ENCODE results near the gene CHD3. TPM values are rescaled to one million over a fixed set of nuclear protein-coding genes. Genes with fewer than 3 reads are reported as not detected.

The CHD3 gene
- total and polyA plus RNA-seq, 2 donors (not counting 1 experiment from before 2014, with no cell fraction given), result 68.1 to 69.1 TPM

DNA sequence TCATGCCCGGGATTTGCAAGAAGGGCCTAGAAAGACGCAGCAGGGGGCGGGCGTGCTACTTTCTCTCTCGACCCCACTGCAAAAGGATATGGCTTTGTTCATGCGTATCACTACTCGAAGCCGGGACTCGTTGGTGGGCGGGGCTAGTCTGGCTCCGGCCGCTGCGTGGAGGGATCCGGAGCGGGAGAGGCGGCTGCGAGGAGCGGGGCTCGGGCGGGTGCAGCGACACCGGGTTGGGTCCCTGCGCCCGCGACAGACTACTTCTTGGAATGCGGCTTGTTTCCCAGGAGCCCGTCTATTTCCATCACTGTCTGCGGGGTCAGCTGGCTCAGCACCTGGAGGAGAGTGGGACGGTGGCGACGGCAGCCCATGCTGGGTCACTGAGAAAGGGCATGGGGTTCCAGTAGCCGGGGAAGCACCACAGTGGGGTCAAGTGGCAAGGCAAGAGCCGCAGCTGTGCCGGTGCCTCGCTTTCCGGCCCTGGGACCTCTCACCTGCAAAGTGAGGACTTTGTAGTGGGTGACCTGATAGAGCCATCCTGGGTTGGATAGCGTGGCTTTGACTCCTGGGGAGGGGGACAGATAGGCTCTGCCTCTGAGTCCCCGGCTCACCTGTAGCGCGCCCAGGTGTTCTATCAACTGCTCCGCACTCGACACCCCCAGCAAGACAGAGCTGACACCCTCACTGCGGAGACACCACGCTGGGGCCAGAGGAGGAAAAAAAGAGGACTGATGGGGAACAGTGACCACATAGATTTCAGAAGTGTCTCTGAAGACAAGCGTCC lies 34.4 kb downstream of the CHD3 start:
- Histone ChIP-seq H3K9me3 (ENCODE audit: control extremely low read depth in 1 of 3, control insufficient read depth in 2 of 3, insufficient read depth in 1 of 3, low read length in 2 of 3) (no peaks in the 10 kb centered on the region), H3K27me3 (replicated peaks in 1 of 4; ENCODE audit: control extremely low read depth in 1 of 4, control insufficient read depth in 3 of 4, insufficient read depth in 4 of 4, low read length in 3 of 4) (no peaks in the 10 kb centered on the region), H3K4me2 (replicated peaks; ENCODE audit: low read depth, low read length, poor library complexity, severe bottlenecking) (peak overlapping the region; percentile 94), H3K36me3 (replicated peaks in 1 of 2; ENCODE audit: control extremely low read depth in 1 of 2, control insufficient read depth in 1 of 2, extremely low read depth in 1 of 2, insufficient read depth in 2 of 2, low read length in 1 of 2) (no peaks in the 10 kb centered on the region), H3K4me3 (ENCODE audit: control extremely low read depth in 1 of 5, extremely low read depth in 1 of 5, insufficient read depth in 1 of 5, low read depth in 2 of 5, low read length in 4 of 5) (peak overlapping the region; percentile 32 to 64 (median 53)), H3K9ac (ENCODE audit: low read length) (peak overlapping the region; percentile 71), H4K20me1 (ENCODE audit: control insufficient read depth, insufficient read depth, low read length, poor library complexity, severe bottlenecking) (no peaks in the 10 kb centered on the region), H3K27ac (ENCODE audit: low read length in 2 of 2) (peak overlapping the region; percentile 25 to 42), H3K79me2 (ENCODE audit: control insufficient read depth, insufficient read depth, low read length) (no peaks in the 10 kb centered on the region), H2AFZ (ENCODE audit: insufficient read depth, low read depth, low read length, poor library complexity, severe bottlenecking) (peak overlapping the region; percentile 94), H3K4me1 (ENCODE audit: control insufficient read depth in 2 of 2, insufficient read depth in 2 of 2, low read length in 2 of 2) (peaks cover 4 to 16% of the 10 kb centered on the region in 2 donors)
- POLR2A ChIA-PET, result interaction anchor here (1.0 kb wide), 1 partner anchor 9 kb away, joined by 3 read pairs; the partner anchor contains the start of genes CNTROB and TRAPPC1
- Mint-ChIP-seq H3K4me3 (peak overlapping the region; percentile 83), H3K4me1 (peaks cover 13% of the 10 kb centered on the region), H3K27ac (peak overlapping the region; percentile 85), H3K27me3 (no peaks in the 10 kb centered on the region), H3K9me3 (ENCODE audit: insufficient read depth) (no peaks in the 10 kb centered on the region)
- CTCF ChIA-PET, result interaction anchor here (0.8 to 3.2 kb wide), 4 partner anchors 9 to 134 kb away, joined by 3 to 31 read pairs (median 6); partner anchors contain the start of genes CNTROB and TRAPPC1
- 24% methylated on average over 44 of the region's 45 CpGs for WGBS (ENCODE audit: insufficient coverage)
- DNase-seq (peak; percentile 84), ATAC-seq (ENCODE audit: low read depth) (peak; percentile 98)
- intact Hi-C loops (cut with micrococcal nuclease), result loop anchor here (1.0 kb wide), 1 partner anchor 9 kb away; the partner anchor contains the start of gene CNTROB
- no peak for TF ChIP-seq EZH2 (IDR thresholded peaks at IDR 0.05; ENCODE audit: borderline replicate concordance, insufficient read depth, low read depth, low read length, poor library complexity, severe bottlenecking)
- TF ChIP-seq, protein P1, sequence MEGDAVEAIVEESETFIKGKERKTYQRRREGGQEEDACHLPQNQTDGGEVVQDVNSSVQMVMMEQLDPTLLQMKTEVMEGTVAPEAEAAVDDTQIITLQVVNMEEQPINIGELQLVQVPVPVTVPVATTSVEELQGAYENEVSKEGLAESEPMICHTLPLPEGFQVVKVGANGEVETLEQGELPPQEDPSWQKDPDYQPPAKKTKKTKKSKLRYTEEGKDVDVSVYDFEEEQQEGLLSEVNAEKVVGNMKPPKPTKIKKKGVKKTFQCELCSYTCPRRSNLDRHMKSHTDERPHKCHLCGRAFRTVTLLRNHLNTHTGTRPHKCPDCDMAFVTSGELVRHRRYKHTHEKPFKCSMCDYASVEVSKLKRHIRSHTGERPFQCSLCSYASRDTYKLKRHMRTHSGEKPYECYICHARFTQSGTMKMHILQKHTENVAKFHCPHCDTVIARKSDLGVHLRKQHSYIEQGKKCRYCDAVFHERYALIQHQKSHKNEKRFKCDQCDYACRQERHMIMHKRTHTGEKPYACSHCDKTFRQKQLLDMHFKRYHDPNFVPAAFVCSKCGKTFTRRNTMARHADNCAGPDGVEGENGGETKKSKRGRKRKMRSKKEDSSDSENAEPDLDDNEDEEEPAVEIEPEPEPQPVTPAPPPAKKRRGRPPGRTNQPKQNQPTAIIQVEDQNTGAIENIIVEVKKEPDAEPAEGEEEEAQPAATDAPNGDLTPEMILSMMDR (IDR thresholded peaks at IDR 0.05), result no peak

GRCh38 chr17:7927596-7927995 lies 39.0 kb downstream of the CHD3 start:
- intact Hi-C loops (cut with micrococcal nuclease), result no loop called here
- H3K36me3 ChIP-seq (replicated peaks in 1 of 2; ENCODE audit: control extremely low read depth in 1 of 2, control insufficient read depth in 1 of 2, extremely low read depth in 1 of 2, insufficient read depth in 2 of 2, low read length in 1 of 2), result peaks cover 0 to 7% of the 10 kb centered on the region in 2 experiments
- no peak overlapping the region for H3K4me2 ChIP-seq (replicated peaks; ENCODE audit: low read depth, low read length, poor library complexity, severe bottlenecking)
- Mint-ChIP-seq H3K27me3 (no peaks in the 10 kb centered on the region), H3K9me3 (ENCODE audit: insufficient read depth) (no peaks in the 10 kb centered on the region), H3K27ac (no peak overlapping the region), H3K4me3 (no peak overlapping the region), H3K4me1 (peaks cover 37% of the 10 kb centered on the region)
- H3K4me3 ChIP-seq (ENCODE audit: control extremely low read depth in 1 of 5, extremely low read depth in 1 of 5, insufficient read depth in 1 of 5, low read depth in 2 of 5, low read length in 4 of 5), result no peak overlapping the region
- CTCF ChIA-PET, result interaction anchor here (0.5 to 1.2 kb wide), 2 partner anchors 114 to 442 kb away, joined by 4 to 6 read pairs; no protein-coding TSS in a partner anchor
- WGBS (ENCODE audit: insufficient coverage), result 85% methylated on average over 3 of the region's 3 CpGs
- H4K20me1 ChIP-seq (ENCODE audit: control insufficient read depth, insufficient read depth, low read length, poor library complexity, severe bottlenecking), result peaks cover 4% of the 10 kb centered on the region
- POLR2A ChIA-PET, result no interaction called here
- ATAC-seq (ENCODE audit: low read depth) (no peak), DNase-seq (no peak)
- TF ChIP-seq, protein P1 (IDR thresholded peaks at IDR 0.05), result no peak
- no peak for TF ChIP-seq EZH2 (IDR thresholded peaks at IDR 0.05; ENCODE audit: borderline replicate concordance, insufficient read depth, low read depth, low read length, poor library complexity, severe bottlenecking)
- H3K79me2 ChIP-seq (ENCODE audit: control insufficient read depth, insufficient read depth, low read length), result peaks cover 18% of the 10 kb centered on the region
- H3K27ac ChIP-seq (ENCODE audit: low read length in 2 of 2), result no peak overlapping the region
- H2AFZ ChIP-seq (ENCODE audit: insufficient read depth, low read depth, low read length, poor library complexity, severe bottlenecking), result no peak overlapping the region
- H3K4me1 ChIP-seq (ENCODE audit: control insufficient read depth in 2 of 2, insufficient read depth in 2 of 2, low read length in 2 of 2), result peaks cover 9 to 34% of the 10 kb centered on the region in 2 donors
- H3K9me3 ChIP-seq (ENCODE audit: control extremely low read depth in 1 of 3, control insufficient read depth in 2 of 3, insufficient read depth in 1 of 3, low read length in 2 of 3), result no peaks in the 10 kb centered on the region
- H3K27me3 ChIP-seq (replicated peaks in 1 of 4; ENCODE audit: control extremely low read depth in 1 of 4, control insufficient read depth in 3 of 4, insufficient read depth in 4 of 4, low read length in 3 of 4), result no peaks in the 10 kb centered on the region
- no peak overlapping the region for H3K9ac ChIP-seq (ENCODE audit: low read length)

Measured in B cell (primary cell).